Mucosa of descending colon (tissue), 3 donors: ENCODE data around the gene SLC1A5. TPM values are rescaled to one million over a fixed set of nuclear protein-coding genes. Genes with fewer than 3 reads are reported as not detected.
"Not testable (repeated sequence)": the region's sequence is repeated elsewhere in the genome, so short reads cannot be mapped to it uniquely, and the experiment has no call there.

Experiments used
- ATAC-seq: fragments of 200-7000 bp; cut with Tn5 transposase; one replicate; pipeline ENCODE4 v1.9.1; 2020; ENCODE audit warnings: mild to moderate bottlenecking, moderate library complexity
- DNase-seq, 3 donors: peaks; one replicate each; pipeline ENCODE4 v3.0.0-alpha.2; 2020
- H3K36me3 ChIP-seq: fragments of 200-600 bp; one replicate; pipeline ENCODE4 v1.8.0; 2021; ENCODE audit warnings: low read depth, mild to moderate bottlenecking
- H3K4me1 ChIP-seq: fragments of 200-600 bp; one replicate; pipeline ENCODE4 v1.8.0; 2021; ENCODE audit warnings: low read depth, mild to moderate bottlenecking
- H3K4me3 ChIP-seq: fragments of 200-600 bp; one replicate; pipeline ENCODE4 v1.8.0; 2021; ENCODE audit warnings: mild to moderate bottlenecking
- H3K9me3 ChIP-seq: fragments of 200-600 bp; one replicate; pipeline ENCODE4 v1.8.0; 2021; ENCODE audit warnings: mild to moderate bottlenecking
- CTCF ChIP-seq: fragments of 200-600 bp; IDR thresholded peaks from one replicate; pipeline ENCODE4 v1.8.0; 2022; ENCODE audit warnings: antibody characterized with exemption, mild to moderate bottlenecking
- intact Hi-C, 2 donors: fragments of 100-400 bp; cut with DNase I in 1 of 2; cut with micrococcal nuclease in 1 of 2; formaldehyde crosslinking; loops; one replicate each; pipeline versions ENCODE4 v1.11.0 to v1.11.1; 2022; cut with DNase I, micrococcal nuclease
- total RNA-seq, 3 donors: library from RNA; stranded (reverse); fragmentation: NEBNext Ultra II Directional in 2 of 3; extraction: Animal tissue kit (Norgen Biotek cat#: 25700) in 2 of 3; gene quantifications; one replicate each; pipeline versions ENCODE4 v1.2.1 to v1.2.4, GENCODE V29; 2021 to 2023
- donor health status: DM: no; HTN: no; CAD: no; lungs with moderate emphysema.
- donor health status: DM: no; HTN: no; CAD: no.
- donor health status: DM: no; HTN: yes; CAD: no.

Gene SLC1A5
- total RNA-seq, 3 donors from 2014 or later: 54.7 to 101 (median 89.2) TPM

- DNase-seq: no peak
- no peaks in the 10 kb centered on the region for H3K36me3 ChIP-seq
- intact Hi-C loops: no loop called here
- no peak overlapping the region for H3K4me3 ChIP-seq
- no peak for TF ChIP-seq CTCF
- no peak for ATAC-seq
- H3K4me1 ChIP-seq: peaks cover 30% of the 10 kb centered on the region
- no peaks in the 10 kb centered on the region for H3K9me3 ChIP-seq
These were observed 5.9 kb downstream of the SLC1A5 start for GRCh38 chr19:46782355-46783019.

- H3K9me3 ChIP-seq, H3K4me3 ChIP-seq, H3K4me1 ChIP-seq, DNase-seq, intact Hi-C loops: not testable (repeated sequence)
- H3K36me3 ChIP-seq: peaks cover 17% of the 10 kb centered on the region
- peak; percentile 18 for ATAC-seq
These were observed 10.3 kb downstream of the SLC1A5 start for GRCh38 chr19:46777956-46778645.

- Histone ChIP-seq H3K36me3 (peaks cover 17% of the 10 kb centered on the region), H3K4me3 (no peak overlapping the region), H3K9me3 (no peaks in the 10 kb centered on the region), H3K4me1 (peaks cover 2% of the 10 kb centered on the region)
- no peak for DNase-seq
- no peak for TF ChIP-seq CTCF
- intact Hi-C loops: no loop called here
- peak; percentile 53 for ATAC-seq
These were observed 11.2 kb downstream of the SLC1A5 start for GRCh38 chr19:46776927-46777911.

- DNase-seq: no peak
- TF ChIP-seq CTCF: no peak
- ATAC-seq: no peak
- H3K4me3 ChIP-seq: no peak overlapping the region
- H3K4me1 ChIP-seq: peaks cover 14% of the 10 kb centered on the region
- no peaks in the 10 kb centered on the region for H3K9me3 ChIP-seq
- intact Hi-C loops: no loop called here
- H3K36me3 ChIP-seq: peaks cover 17% of the 10 kb centered on the region
These were observed 12.6 kb downstream of the SLC1A5 start for GRCh38 chr19:46775642-46776258.

- ATAC-seq (no peak), DNase-seq (no peak)
- no peaks in the 10 kb centered on the region for H3K9me3 ChIP-seq
- H3K4me3 ChIP-seq: no peak overlapping the region
- TF ChIP-seq CTCF: no peak
- H3K36me3 ChIP-seq: peaks cover 17% of the 10 kb centered on the region
- intact Hi-C loops: no loop called here
- H3K4me1 ChIP-seq: peaks cover 28% of the 10 kb centered on the region
These were observed 15.4 kb downstream of the SLC1A5 start for GRCh38 chr19:46773018-46773399.
